Right renal cortex interstitium (tissue), 3 donors: ENCODE data around the gene ELFN1. TPM values are rescaled to one million over a fixed set of nuclear protein-coding genes. Genes with fewer than 3 reads are reported as not detected.

Experiments
- DNase-seq, 3 donors: peaks; one replicate each; pipeline ENCODE4 v3.0.0-alpha.2; 2013; ENCODE audit warnings: low read depth in 3 of 3, low spot score in 2 of 3
- polyA plus RNA-seq, 3 donors: library from polyadenylated mRNA; unstranded; fragments of 120-200 nt; gene quantifications; one replicate each; pipeline ENCODE4 v1.2.1, GENCODE V29; 2013; ENCODE audit not compliant: insufficient read length in 3 of 3

ELFN1 gene
- polyA plus RNA-seq, 3 donors, result 10.6 to 12.3 (median 11.8) TPM

GRCh38 chr7:1662767-1663166 is 7.3 kb upstream of the ELFN1 start:
- no peak for DNase-seq

GRCh38 chr7:1663223-1663622 is 6.9 kb upstream of the ELFN1 start:
- no peak for DNase-seq

GRCh38 chr7:1663857-1664651 is 6.0 kb upstream of the ELFN1 start:
- DNase-seq, result no peak

- peak; percentile 73 to 82 (median 75) for DNase-seq
Observed at GRCh38 chr7:1664711-1665548, 5.1 kb upstream of the ELFN1 start.

GRCh38 chr7:1665549-1666316 is 4.3 kb upstream of the ELFN1 start:
- DNase-seq, result no peak

GRCh38 chr7:1666317-1666822 is 3.7 kb upstream of the ELFN1 start:
- no peak for DNase-seq

- DNase-seq, result no peak
Observed at GRCh38 chr7:1666823-1667565, 3.1 kb upstream of the ELFN1 start.

- no peak for DNase-seq
Observed at GRCh38 chr7:1667566-1668395, 2.3 kb upstream of the ELFN1 start.

- DNase-seq, result no peak
Observed at GRCh38 chr7:1668396-1669063, 1.5 kb upstream of the ELFN1 start.

GRCh38 chr7:1669064-1669951 is 769 bp upstream of the ELFN1 start:
- no peak for DNase-seq

GRCh38 chr7:1670894-1671593 is 967 bp downstream of the ELFN1 start:
- no peak for DNase-seq

GRCh38 chr7:1671594-1672451 is 1.7 kb downstream of the ELFN1 start:
- no peak for DNase-seq

- no peak for DNase-seq
Observed at GRCh38 chr7:1672851-1673486, 2.9 kb downstream of the ELFN1 start.

- no peak for DNase-seq
Observed at GRCh38 chr7:1673581-1674118, 3.6 kb downstream of the ELFN1 start.
